HG03025 (cell line): ENCODE data around the gene NR5A1.

Experiments used
- ATAC-seq: cut with Tn5 transposase; IDR thresholded peaks from one replicate; pipeline ENCODE4 v1.9.1; 2021; ENCODE audit warnings: mild to moderate bottlenecking, moderate library complexity; ENCODE audit not compliant: unreplicated experiment, low FRiP score

Gene NR5A1

DNA sequence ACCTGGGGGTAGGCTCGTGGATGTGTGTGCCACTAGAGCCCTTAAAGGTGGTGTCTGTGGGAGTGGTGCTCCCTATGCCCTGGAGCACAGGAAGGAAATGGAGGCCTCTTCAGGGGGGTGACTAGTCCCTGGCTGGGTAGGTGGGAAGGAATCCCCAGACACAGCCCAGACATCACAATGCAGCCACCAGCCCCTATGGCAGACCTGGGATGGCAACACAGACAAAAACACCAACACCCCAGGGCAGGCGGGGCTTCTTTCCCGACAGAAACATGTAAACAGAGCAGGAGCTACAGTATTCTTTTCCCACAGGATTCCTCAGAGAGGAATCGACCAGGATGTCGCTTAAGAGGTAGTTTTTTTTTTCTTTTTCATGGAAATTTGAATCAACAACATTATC is 10.4 kb upstream of the NR5A1 start:
- ATAC-seq = no peak

DNA sequence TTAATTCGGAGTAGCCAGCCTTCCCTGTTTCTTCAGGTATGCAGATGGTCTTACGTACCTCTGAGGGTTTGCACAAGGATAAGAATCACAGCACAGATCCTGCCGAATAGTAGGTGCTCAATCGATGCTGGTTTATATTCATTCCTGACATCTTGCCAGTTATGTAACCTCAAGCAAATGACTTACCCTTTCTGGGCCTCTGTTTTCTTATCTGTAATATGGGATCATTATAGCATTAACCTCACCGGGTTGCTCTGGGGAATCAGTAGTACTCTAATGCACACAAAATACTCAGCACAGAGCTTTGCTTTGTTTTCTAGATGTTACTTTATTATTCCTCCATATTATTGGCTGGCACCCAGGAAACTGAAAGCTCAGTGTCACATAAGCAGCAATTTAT is 7.7 kb upstream of the NR5A1 start:
- ATAC-seq = no peak

- no peak for ATAC-seq
Measured at GRCh38 chr9:124514125-124514524, 6.9 kb upstream of the NR5A1 start.

DNA sequence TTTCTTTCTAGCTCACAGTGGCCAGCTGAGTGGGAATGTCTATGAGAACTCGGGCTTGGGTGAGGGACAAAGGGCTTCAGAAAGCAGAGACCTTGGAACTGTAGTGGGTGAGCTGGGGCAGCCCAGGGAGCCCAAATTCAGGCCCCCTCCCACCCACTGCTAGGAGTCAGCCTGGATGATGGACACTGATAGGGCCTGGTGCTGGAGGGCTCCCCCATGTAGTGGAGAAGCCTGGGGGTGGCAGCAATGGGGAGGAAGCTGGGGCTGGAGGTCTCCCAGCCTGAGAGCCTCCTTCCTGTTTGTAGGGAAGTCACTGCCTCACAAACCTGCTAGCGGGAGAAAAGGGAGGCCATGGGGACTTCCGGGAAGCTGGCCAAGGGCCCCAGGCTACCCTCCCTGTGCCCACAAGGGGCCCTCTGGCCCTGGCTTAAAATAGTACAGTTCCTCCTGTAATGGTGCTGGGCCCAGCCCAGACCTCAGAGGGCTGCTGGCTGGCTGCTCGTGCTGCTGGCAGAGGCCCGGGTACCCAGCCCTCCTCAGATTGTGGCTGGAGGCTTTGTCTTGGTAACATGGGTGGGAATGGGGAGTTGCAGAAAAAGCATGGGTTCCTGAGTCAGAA is 6.3 kb upstream of the NR5A1 start:
- no peak for ATAC-seq

GRCh38 chr9:124512806-124513204 is 5.6 kb upstream of the NR5A1 start:
- no peak for ATAC-seq

DNA sequence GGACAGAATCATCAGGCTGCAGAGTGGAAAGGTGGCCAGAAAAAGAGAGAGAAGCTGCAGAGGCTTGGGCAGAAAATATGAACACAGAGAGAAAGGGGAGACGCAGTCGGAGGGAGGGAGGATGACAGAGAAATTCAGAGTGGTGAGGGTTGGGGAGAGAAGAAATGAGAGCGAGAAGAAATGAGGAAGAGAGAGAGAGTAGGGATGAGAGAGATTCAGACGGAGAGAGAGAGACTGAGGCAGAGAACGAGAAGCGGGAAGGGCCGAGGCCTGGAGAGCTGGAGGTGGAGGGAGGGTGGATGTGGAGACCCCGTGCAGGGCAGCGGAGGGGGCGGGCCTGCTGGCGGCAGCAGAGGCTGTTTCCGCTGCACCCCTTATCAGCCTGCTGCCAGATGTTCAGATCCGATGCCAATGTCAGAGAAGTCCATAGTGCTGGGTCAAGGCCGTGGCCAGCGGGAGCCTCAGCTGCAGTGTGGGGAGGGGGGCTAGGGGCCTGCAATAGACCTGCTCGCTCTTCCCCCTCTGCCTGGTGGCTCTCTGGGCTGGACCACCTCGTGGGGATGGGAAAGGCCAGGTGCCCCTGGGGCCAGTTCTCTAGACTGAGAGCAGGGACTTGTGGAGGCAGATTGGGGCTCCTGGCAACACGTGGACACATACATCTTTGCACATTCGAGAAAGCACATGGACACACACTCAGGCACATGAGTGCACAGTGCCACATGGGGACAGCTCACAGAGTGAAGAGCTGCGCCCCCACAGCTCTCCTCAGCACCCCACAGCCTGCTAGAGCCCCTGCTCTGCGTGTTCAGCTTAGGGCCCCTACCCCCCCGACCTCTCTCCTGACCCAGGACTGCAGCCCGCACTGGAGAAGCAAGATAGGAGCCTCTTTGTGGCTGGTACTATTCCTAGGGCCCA is 4.9 kb upstream of the NR5A1 start:
- ATAC-seq = no peak

- no peak for ATAC-seq
Measured at GRCh38 chr9:124511426-124511840, 4.2 kb upstream of the NR5A1 start.

GRCh38 chr9:124510650-124511425 is 3.6 kb upstream of the NR5A1 start:
- no peak for ATAC-seq

- ATAC-seq = no peak
Measured at GRCh38 chr9:124507880-124508423, 753 bp upstream of the NR5A1 start.

- ATAC-seq = no peak
Measured at GRCh38 chr9:124506433-124506832, 766 bp downstream of the NR5A1 start.

GRCh38 chr9:124505901-124506346 is 1.3 kb downstream of the NR5A1 start:
- no peak for ATAC-seq

GRCh38 chr9:124505006-124505900 is 1.9 kb downstream of the NR5A1 start:
- ATAC-seq = no peak

- no peak for ATAC-seq
Measured at GRCh38 chr9:124504530-124505005, 2.6 kb downstream of the NR5A1 start.

DNA sequence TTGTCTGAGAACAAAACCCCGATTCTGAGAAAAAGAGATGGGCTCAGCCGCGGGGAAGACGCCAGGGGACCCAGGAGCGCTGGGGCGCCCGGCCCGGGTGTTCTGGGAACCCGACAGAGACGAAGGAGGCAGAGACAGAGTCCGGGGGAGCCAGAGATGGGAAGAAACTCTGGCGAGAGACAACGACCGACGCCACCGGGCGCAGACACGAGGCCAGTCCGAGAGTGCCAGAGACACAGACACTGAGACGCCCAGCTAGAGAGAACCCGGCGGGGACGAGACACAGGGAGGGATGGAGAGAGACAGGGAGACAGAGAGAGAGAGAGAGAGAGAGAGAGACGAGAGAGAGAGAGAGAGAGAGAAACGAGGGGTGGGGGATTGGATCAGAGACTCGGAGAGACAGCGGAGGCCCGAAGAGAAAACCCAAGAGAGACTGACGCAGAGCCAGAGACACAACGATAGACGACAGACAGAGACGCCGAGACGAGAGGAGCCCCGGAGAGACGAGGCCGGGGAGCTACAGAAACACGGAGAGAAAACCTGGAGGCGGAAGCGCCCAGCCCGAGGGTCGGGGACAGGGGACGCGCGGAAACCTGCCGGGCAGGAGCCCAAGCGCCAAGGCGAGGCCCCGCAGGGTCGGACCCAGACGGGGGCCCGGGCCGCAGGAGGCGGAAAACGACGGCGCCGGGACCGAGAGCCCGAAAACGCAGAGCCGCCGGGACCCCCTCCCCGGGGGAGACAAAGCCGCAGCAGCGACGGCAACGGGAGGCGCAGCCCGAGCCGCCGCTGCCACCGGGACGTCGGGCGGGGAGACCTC is 3.3 kb downstream of the NR5A1 start:
- no peak for ATAC-seq

DNA sequence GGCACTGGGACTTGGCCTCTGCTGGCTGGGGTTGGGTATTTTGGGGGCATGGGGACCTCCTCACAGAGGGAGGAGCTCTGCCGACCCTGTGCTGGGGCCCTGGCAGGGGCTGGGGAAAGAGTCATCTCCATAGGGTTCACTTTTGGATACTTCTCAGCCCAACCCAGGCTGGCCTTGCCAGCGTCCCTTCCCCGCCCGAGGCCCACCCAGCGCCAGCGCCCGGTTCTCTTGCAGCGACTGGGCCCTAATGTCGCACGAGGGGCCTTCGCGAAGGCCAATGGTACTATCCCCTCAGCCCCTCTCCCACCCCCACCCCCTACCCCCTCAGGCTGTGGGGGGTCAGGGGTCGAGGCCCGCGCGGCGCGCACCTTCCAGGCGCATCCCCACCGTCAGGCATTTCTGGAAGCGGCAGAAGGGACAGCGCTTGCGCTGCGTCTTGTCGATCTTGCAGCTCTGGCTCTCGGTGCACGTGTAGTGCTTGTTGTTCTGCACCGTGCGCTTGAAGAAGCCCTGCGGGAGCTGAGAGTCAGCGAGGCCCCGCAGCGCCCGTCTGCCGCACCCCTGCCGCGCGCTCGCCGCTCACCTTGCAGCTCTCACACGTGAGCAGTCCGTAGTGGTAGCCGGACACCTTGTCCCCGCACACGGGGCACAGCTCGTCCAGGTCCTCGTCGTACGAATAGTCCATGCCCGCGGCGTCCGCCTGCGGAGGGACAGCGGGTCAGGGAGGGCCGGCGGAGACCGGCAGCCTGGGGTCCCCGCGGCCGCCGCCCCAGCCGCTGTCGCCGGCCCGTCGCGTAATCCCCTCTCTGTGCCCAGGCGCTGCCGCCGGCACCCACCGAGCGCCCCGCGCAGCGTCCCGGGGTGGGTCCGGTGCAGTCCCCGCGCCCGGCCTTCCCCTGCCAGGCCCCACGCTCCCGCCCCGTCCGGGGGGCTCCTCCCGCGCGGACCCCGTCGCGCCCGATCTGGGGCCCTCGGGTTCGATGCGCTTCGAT is 4.2 kb downstream of the NR5A1 start:
- no peak for ATAC-seq

DNA sequence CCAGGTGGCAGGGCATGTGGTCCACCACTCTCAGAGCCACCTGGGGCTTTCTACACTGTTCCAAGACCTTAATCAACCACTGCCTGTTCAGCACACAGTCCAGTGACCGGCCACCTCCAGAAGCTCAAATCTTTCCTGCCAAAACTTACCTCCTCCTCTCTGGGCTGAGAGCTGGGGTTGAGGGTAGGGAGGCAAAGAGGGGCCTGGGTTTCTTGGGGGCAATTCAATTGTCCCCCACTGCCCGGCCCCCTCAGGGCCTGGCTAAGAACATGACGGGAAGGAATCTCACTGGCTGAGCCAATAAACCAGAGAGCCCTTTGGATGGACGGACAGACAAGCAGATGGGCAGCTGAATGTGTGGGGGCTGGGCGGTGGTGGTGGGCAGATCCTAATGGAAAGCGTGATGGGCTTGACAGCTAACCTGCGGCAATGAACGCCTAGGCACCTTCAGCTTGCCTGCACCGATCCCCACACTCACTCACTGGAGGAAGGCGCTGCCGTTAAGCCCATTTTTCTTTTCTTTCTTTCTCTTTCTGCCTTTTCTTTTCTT is 5.4 kb downstream of the NR5A1 start:
- no peak for ATAC-seq

DNA sequence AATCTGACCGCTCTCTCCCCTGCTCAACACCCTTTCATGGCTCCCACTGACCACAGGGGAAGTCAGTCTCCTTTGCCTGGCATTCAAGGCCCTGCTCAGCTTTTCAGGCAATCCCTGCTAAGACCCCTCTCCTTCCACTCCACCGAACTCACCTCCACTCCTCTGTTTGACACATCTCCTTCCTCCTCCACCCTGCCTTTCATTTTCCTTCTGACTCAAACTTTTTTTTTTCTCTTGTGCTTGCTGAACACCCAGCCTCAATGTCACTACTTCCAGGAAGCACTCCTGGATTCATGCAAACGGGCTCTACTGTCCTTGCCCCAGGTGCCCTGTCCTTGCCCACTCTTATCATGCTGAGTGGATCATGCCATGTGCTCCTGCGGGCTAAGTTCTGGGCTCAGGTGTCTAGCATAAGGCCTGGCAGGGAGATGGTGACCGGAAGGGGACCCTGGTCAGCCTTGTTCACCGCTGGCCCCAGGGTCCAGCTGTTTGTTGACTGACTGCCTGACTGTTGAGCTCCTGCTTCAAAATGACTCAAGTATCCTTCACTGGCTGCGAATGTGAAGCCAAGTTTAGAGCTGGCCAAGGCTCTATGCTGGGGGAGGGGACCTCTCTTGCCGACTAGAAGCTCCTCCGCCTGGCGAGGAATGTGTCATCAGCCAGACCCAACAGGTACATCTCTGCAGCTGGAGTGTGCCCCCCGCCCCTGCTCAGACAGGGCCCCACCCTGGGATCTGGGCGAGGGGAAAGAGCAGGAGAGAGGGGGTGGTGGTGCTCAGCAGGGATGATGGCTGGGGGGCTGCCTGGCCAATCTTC is 6.2 kb downstream of the NR5A1 start:
- ATAC-seq = no peak
